ENCODE data around the gene CLIP4. TPM values are rescaled to one million over a fixed set of nuclear protein-coding genes. Genes with fewer than 3 reads are reported as not detected.

Gene CLIP4
- total and polyA plus RNA-seq, 10 of the 15 experiments (the other 5 are each of a cell fraction or from before 2014, with no cell fraction given): 5.5 to 34.9 (median 16.8) TPM

GRCh38 chr2:29072971-29073725 is 42.1 kb upstream of the CLIP4 start (continued):
- TF ChIP-seq BCL3 (IDR thresholded peaks at IDR 0.05; ENCODE audit: borderline replicate concordance, insufficient read depth, low read depth, low read length, poor library complexity, severe bottlenecking) (no peak), ATF2 (IDR thresholded peaks at IDR 0.05; ENCODE audit: low read length) (no peak), RB1 (IDR thresholded peaks at IDR 0.05; ENCODE audit: borderline replicate concordance) (no peak), BRCA1 (IDR thresholded peaks at IDR 0.05; ENCODE audit: low read depth, low read length) (no peak), EP300 (IDR thresholded peaks at IDR 0.05; ENCODE audit: borderline replicate concordance in 1 of 2, control insufficient read depth in 1 of 2, low read depth in 2 of 2, low read length in 2 of 2) (no peak), NKRF (conservative IDR thresholded peaks at IDR 0.05) (no peak), ZNF207 (IDR thresholded peaks at IDR 0.05; ENCODE audit: borderline replicate concordance) (no peak), ATF3 (IDR thresholded peaks at IDR 0.05; ENCODE audit: borderline replicate concordance, extremely low read depth, low read depth, low read length) (no peak), YBX1 (IDR thresholded peaks at IDR 0.05) (no peak), SREBF1 (IDR thresholded peaks at IDR 0.05; ENCODE audit: low read length) (no peak), KLF5 (IDR thresholded peaks at IDR 0.05; ENCODE audit: partially characterized antibody) (no peak), TBL1XR1 (IDR thresholded peaks at IDR 0.05; ENCODE audit: low read depth, low read length) (no peak)

Data from GM12878 (cell line).